Head of caudate nucleus (tissue), 42 donors: ENCODE data around the gene BCO2.
A peak's percentile ranks its signal among the peaks of the same experiment; 100 is the strongest.
"Not testable (repeated sequence)": the region's sequence is repeated elsewhere in the genome, so short reads cannot be mapped to it uniquely, and the experiment has no call there.

Source experiments
- DNase-seq, 42 donors: peaks; one replicate each; pipeline versions ENCODE4 v3.0.0 to v3.0.0-alpha.2; 2020 to 2021; ENCODE audit warnings: mixed read lengths in 7 of 42
- intact Hi-C: fragments of 100-400 bp; cut with DNase I; formaldehyde crosslinking; loops from one replicate; pipeline ENCODE4 v1.15.0; 2022

BCO2 gene

GRCh38 chr11:112174789-112175598 lies at the start of gene BCO2:
Gene BCO2, plus strand, starts transcription at chr11:112175512. Its CDS starts 90 bp downstream, at chr11:112175602.
- intact Hi-C loops = loop anchor here (5.0 kb wide), 1 partner anchor 63 kb away; no protein-coding TSS in a partner anchor
- peak; percentile 68 to 94 (median 85) for DNase-seq

GRCh38 chr11:112127056-112127455 lies 48.3 kb upstream of the BCO2 start:
- DNase-seq = no peak
- intact Hi-C loops = no loop called here

DNA sequence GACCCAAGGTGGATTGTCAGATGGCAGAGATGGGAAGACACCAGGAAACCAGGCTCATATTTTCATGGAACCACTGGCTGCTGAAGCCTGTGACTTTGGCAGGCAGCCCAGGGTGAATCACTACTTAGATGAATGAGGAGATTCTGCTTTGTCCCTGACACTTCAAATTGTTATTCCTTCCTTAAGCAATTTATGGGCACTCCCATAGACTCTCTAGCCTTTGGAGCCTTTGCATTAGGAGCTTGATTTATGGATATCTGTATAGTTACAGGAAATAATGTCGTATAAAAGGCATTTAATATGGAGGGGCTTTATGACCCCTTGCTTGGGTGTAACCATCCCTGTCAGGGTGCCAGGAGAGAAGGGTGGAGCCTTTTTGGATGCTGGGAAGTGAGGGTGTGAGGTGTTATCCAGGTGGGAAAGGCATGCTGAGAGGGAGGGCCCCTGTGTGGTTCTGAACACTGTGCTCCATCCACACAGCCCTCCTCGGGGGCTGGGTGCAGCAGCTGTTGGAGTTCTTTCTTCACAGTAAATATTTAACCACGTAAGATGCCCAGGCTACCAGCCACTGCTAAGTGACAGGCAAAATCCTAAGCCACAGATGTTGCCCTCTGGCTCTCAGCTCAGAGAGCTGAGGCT lies 46.7 kb upstream of the BCO2 start:
- intact Hi-C loops = no loop called here
- DNase-seq = peak in 37 of 42 donors; percentile 21 to 81 (median 49)

DNA sequence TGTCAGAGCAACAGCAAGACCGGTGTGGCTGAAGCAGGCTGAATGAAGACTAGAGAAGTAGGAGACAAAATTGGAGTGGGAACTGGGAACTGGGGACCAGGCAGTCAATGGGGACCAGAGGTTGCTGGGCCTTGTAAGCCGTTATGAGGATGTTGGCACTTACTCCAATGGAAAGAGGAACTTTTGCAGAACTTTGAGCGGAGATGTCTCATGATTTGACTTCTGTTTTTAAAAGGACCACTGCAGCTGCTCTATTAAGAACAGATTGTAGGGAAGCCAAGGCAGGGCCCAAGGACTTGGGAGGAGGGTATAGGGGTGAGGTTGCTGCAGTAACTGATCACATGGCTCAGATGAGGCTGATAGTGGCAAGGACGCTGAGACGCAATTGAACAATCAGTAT lies 45.7 kb upstream of the BCO2 start:
- intact Hi-C loops = no loop called here
- peak in 21 of 42 donors; percentile 6 to 53 (median 21) for DNase-seq

DNA sequence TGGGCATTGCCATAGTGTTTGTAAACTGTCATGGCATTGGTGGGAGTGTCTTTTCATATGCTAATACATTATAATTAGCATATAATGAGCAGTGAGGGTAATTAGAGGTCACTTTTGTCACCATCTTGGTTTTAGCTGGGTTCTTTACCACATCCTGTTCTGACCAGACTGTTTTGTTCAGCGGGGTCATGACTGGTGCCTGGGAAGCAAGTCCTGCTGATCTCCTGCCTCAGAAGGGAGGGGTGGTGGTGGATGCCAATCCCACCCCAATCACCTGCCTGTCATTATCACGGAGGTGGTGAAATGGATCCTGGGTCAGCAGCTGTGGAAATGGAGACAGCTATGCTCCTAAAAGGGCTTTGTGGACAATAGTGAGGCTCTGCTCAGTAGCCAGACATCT lies 42.6 kb upstream of the BCO2 start:
- no peak for DNase-seq
- intact Hi-C loops = no loop called here

- DNase-seq = no peak
Measured at GRCh38 chr11:112134473-112134872, 40.8 kb upstream of the BCO2 start.

DNA sequence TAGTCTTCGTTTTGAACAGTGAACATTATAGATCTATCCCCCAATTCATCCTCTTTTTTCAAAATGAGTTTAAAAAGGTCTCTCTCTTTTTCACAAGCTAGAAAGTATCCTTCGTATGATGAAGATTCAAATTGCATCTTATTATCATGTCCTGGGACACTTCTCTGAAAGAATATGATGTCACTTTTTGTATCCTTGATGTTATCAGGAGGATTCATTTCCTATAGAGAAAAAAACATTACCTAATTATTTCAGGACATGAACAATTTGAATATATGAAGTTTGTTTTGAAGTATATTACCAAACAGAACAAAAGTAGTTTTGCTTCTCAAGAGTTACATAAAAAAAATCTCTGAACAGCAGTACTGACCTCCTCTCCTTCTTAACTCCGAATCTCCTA lies 31.7 kb upstream of the BCO2 start:
- DNase-seq = no peak
- intact Hi-C loops = no loop called here

More at GRCh38 chr11:112134473-112134872, 40.8 kb upstream of the BCO2 start:
- intact Hi-C loops = no loop called here

GRCh38 chr11:112150517-112150916 lies 24.8 kb upstream of the BCO2 start:
- peak in 13 of 42 donors; percentile 8 to 69 (median 33) for DNase-seq
- intact Hi-C loops = no loop called here

DNA sequence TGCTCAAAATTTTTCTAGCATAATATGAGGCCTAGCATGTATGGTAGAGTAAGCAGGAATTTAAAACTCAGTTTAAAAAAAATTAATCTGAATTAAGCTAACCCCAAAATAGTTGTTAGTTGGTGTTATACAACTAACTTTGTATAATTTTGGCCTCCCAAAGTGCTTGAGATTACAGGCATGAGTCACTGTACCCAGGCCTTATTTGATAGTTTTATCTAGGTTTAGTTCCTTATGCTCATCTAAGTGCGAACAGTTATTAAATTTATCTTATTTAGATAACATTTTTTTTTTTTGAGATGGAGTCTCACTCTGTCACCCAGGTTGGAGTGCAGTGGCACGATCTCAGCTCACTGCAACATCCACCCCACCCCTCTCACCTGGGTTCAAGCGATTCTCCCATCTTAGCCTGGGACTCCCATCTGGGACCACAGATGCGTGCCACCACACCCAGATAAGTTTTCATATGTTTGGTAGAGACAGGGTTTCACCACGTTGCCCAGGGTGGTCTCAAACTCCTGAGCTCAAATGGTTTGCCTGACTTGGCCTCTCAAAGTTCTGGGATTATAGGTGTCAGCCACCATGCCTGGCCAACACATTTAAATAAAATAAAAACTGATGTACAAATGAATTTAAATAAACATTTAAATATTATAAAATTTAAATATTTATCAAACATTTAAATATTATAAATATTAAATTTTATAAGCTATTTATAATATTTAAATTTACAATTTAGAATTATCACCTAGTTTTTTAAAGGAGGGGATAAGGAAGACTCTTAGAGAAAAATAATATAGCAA lies 19.0 kb upstream of the BCO2 start:
- intact Hi-C loops = no loop called here
- no peak for DNase-seq

GRCh38 chr11:112156956-112157766 lies 18.2 kb upstream of the BCO2 start:
- no peak for DNase-seq
- intact Hi-C loops = no loop called here

DNA sequence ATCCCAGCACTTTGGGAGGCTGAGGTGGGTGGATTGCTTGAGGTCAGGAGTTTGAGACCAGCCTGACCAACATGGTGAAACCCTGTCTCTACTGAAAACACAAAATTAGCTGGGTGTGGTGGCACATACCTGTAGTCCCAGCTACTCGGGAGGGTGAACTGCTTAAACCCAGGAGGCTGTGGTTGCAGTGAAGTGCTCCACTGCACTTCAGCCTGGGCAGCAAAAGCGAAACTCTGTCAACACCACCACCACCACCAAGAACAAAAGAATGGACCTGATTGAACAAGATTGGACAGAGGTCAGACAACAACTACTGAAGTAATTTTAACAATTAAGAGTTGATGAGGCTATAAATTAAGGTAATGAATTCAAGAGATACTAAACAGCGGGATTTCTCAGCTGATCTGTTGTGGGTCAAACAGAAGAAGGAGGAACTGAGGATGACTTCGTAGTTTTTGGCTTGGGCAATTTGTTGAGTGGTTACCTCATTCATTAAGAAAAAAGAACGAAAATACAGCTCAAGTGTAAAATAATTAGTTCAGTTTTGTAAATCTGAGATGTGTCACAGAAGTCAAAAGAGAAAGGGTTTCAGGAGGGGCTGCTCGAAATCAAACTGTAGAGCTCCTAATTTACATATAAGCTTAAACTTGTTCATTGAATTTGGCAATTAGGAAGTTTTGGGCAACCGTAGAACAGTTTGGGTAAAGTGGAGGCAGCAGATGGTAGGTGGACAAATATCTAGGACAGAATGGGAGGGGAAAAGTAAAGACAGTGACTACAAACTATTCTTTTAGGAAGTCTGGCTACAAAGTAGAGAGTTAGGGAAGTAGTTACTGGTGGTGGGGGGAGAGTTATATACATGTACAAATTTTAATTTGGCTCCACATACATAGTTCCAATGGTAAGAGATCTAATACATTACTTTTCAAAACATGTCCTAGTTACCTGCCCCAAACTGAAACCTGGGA lies 15.9 kb upstream of the BCO2 start:
- intact Hi-C loops = no loop called here
- DNase-seq = no peak

DNA sequence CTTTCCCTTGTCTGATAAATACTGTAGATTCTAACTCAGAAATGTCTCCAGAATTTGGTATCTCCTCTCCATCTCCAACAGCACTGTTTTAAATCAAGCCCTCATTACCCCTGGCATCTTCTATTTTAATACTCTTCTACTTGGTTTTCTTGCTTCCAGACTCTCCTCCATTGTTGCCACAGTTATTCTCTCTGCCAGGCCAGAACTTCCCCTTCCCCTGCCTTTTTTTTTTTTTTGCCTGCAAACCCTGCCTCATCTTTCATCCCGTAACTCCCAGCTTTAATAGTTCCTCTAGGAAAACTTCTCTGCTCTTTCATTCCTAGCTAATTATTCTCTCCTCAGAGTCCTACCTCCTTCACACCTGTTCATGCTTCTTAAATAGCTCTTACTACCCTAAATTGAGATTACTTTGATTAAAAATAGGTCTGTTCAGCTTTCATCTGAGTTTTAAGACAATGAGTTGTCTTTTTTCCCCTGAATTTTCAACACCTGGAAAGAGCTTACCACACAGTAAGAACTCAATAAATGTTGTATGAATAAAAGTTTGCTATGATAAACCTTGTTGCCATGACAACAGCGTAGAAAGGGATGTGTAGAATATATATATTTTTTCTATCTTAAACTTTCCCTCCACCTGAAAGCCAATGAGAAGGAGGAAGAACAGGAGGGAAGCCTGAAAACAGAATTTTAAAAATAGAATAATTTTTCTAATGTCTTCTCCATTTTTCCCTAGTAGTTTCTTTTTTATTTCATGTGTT lies 15.0 kb upstream of the BCO2 start:
- intact Hi-C loops = no loop called here
- no peak for DNase-seq

GRCh38 chr11:112161012-112161411 lies 14.3 kb upstream of the BCO2 start:
- no peak for DNase-seq
- intact Hi-C loops = no loop called here

DNA sequence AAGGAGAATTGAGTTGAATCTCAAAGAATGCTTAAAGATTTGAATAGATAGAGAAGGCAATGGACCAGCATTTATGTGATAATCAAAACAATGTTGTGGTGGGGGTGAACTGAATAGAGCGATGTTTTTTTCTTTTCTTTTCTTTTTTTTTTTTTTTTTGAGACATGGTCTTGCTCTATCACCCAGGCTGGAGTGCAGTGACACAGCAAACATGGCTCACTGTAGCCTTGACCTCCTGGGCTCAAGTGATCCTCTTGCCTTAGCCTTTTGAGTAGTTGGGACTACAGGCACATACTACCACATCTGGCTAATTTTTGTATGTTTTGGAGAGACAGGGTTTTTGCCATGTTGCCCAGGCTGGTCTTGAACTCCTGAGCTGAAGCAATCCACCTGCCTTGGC lies 13.1 kb upstream of the BCO2 start:
- DNase-seq, intact Hi-C loops: not testable (repeated sequence)

DNA sequence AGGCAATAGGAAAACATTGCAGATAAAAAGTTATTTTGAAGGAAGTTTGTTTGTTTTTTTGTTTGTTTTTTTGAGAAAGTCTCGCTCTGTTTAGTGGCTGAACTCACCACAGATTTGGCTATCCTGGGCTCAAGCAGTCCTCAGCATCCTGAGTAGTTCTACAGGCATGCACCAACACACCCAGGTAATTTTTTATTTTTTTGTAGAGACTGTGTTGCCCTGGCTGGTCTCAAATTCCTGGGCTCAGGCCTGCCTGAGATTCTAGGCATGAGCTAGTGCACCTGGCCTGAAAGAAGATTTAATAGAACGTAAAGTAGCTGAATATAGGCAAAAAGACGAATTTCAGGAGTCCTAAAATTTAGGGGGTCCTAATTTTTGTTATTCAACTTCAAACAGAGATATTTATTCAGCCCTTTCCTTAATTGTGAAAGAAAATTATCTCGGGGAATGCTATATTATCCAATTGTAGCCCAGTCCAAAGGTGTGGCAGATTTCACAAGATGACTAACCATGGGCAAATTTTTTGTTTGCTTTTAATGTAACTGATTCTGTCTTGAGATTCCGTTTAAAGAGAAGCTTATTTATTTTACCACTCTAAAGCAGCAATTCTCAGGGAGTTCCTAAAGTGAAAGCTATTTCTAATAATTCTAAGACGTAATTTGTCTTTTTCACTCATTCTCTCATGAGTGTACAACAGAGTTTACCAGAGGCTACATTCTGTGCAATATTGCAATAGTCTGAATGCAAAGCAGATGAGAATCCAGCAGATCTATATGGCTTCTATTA lies 12.4 kb upstream of the BCO2 start:
- intact Hi-C loops = no loop called here
- DNase-seq = no peak
